AG09309 (cell line): Measurements from ENCODE around the gene EDEM2.
"Not testable (repeated sequence)": the region's sequence is repeated elsewhere in the genome, so short reads cannot be mapped to it uniquely, and the experiment has no call there.

ENCODE experiments used
- DNase-seq: peaks from one replicate; pipeline ENCODE4 v3.0.0-alpha.2; 2010; ENCODE audit warnings: low read depth
- H3K4me3 ChIP-seq: 2 replicates; pipeline ENCODE4 v1.5.1; 2011; ENCODE audit warnings: mild to moderate bottlenecking, low read depth, low read length, moderate library complexity; ENCODE audit not compliant: control insufficient read depth
- TF ChIP-seq, protein P1 (sequence below): IDR thresholded peaks from 2 replicates; pipeline ENCODE4 v1.5.1; 2011; ENCODE audit warnings: mild to moderate bottlenecking, low read depth, low read length, inconsistent platforms; ENCODE audit not compliant: insufficient read depth, control insufficient read depth; ENCODE audit errors: missing control alignments

Gene EDEM2

DNA sequence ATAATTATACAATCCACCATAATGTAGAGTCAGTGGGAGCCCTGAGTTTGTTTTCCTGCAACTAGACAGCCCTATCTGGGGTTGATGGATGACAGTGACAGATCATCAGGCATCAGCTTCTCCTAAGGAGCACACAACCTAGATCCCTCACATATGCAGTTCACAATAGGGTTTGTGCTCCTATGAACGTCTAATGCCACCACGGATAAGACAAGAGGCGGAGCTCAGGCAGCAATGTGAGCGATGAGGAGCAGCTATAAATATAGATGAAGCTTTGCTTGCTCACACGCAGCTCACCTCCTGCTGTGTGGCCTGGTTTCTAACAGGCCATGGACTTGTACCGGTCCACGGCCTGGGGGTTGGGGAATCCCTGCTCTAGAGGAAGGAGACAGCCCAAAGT, 25.9 kb downstream of the EDEM2 start:
- H3K4me3 ChIP-seq = no peak overlapping the region
- TF ChIP-seq, protein P1, sequence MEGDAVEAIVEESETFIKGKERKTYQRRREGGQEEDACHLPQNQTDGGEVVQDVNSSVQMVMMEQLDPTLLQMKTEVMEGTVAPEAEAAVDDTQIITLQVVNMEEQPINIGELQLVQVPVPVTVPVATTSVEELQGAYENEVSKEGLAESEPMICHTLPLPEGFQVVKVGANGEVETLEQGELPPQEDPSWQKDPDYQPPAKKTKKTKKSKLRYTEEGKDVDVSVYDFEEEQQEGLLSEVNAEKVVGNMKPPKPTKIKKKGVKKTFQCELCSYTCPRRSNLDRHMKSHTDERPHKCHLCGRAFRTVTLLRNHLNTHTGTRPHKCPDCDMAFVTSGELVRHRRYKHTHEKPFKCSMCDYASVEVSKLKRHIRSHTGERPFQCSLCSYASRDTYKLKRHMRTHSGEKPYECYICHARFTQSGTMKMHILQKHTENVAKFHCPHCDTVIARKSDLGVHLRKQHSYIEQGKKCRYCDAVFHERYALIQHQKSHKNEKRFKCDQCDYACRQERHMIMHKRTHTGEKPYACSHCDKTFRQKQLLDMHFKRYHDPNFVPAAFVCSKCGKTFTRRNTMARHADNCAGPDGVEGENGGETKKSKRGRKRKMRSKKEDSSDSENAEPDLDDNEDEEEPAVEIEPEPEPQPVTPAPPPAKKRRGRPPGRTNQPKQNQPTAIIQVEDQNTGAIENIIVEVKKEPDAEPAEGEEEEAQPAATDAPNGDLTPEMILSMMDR = no peak
- no peak for DNase-seq

DNA sequence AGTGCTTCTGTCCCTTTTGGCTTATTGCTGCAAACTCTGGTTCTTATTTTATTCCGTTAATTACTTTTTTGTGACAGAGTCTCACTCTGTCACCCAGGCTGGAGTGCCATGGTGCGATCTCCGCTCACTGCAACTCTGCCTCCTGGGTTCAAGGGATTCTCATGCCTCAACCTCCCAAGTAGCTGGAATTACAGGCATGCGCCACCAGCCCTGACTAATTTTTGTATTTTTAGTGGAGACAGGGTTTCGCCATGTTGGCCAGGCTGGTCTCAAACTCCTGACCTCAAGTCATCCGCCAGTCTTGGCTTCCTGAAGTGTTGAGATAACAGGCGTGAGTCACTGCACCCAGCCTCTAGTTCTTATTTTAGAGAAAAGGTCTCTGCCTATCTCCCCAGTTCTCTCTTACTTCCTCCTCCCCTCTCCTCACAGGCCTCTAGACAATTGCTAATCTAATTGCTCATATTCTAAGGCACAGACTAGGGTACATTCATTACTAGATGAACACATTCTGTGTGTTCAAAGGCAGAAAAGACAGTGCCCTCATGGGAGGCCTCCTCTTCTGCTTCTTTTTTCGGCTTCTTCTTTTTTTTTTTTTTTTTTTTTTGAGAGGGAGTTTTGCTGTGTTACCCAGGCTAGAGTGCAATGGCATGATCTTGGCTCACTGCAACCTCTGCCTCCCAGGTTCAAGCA, 27.0 kb downstream of the EDEM2 start:
- TF ChIP-seq, protein P1 = no peak
- peak; percentile 16 for DNase-seq
- H3K4me3 ChIP-seq = no peak overlapping the region

DNA sequence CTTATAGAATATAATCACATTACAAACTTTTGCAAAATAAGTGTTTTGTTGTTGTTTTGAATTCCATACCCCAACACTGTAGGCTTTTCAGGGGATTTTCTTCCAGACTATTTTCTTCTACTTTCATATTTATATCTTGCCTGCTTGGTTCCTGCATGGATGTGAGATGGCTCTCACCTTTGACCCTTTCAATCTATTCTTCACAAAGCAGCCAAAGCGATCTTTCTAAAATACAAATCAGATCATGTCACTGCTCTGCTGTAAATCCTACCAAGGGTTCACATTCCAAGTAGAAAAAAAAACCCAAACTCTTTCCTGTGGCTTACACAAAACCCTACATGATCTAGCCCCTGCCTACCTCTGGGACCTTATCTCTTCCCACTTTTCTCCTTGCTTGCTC, 29.5 kb downstream of the EDEM2 start:
- H3K4me3 ChIP-seq = no peak overlapping the region
- no peak for DNase-seq
- TF ChIP-seq, protein P1 = no peak

- no peak for DNase-seq
- no peak overlapping the region for H3K4me3 ChIP-seq
- TF ChIP-seq, protein P1 = no peak
Measured at GRCh38 chr20:35117196-35117595, 29.9 kb downstream of the EDEM2 start.

DNA sequence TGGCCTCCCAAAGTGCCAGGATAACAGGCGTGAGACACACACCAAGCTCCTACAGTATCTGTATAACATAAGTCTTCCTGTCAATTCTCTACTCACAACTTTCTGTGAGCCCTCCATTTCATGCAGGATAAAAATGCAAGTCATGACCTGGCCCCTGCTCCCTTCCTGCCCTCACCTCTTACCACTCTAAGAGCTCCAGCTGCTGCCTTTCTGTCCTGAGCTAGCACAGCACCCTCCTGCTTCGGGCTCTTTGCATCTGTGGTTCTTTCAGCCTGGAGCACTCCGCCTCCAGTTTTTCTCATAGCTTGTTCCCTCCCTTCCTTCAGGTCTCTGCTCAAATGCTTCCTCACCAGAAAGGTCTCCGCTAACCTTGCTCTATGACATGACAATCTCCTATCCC, 30.9 kb downstream of the EDEM2 start:
- no peak overlapping the region for H3K4me3 ChIP-seq
- TF ChIP-seq, protein P1 = no peak
- no peak for DNase-seq

DNA sequence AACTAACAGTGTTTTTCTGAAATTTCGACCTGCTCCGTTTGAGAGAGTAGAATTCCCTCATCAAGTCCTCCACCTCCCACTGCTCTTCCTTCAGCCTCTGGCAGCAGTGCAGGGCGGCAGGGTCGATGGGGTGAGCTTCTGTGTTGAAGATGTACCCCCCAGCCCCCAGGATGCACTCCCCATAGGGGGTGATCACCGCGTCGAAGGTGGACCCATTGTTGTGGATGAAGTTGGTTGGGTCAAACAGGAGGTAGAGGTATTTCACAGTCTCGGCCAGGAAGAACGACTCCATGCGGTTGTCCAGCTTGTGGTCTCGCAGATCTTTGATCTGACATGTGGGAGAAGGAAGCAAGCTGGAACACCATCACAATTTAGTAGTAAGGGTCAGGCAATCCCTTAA, 31.5 kb downstream of the EDEM2 start:
- no peak overlapping the region for H3K4me3 ChIP-seq
- DNase-seq = no peak
- TF ChIP-seq, protein P1 = no peak

GRCh38 chr20:35112276-35112675, 34.9 kb downstream of the EDEM2 start:
- not testable (repeated sequence) for H3K4me3 ChIP-seq, DNase-seq
